GM19239 (cell line): ENCODE measurements around the gene NIP7.

Source experiments
- DNase-seq: peaks from one replicate; pipeline ENCODE4 v3.0.0; 2011; ENCODE audit warnings: low spot score; ENCODE audit not compliant: insufficient read length
- FAIRE-seq: peaks from 2 replicates; lab custom pipeline; 2011; peaks lifted over from hg19 to GRCh38; lab: Jason Lieb, UNC

Gene NIP7

GRCh38 chr16:69378760-69379159, 39.2 kb downstream of the NIP7 start:
- DNase-seq, result no peak
- FAIRE-seq, result no peak

DNA sequence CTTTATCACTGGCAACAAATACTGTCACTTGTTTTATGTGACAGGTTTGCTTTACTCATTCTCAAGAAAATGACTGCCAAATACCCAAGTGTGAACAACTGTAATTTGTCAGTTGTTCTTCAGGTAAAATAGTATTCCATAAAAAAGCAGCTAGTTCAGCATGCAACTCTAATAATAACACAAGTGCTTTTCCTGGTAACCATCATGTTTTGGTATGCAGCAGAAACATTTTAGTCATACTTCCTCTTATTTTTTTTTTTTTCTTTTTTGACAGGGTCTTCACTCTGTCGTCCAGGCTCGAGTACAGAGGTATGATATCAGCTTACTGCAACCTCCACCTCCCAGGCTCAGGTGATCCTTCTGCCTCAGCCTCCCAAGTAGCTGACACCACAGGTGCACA, 41.7 kb downstream of the NIP7 start:
- DNase-seq (no peak), FAIRE-seq (no peak)

DNA sequence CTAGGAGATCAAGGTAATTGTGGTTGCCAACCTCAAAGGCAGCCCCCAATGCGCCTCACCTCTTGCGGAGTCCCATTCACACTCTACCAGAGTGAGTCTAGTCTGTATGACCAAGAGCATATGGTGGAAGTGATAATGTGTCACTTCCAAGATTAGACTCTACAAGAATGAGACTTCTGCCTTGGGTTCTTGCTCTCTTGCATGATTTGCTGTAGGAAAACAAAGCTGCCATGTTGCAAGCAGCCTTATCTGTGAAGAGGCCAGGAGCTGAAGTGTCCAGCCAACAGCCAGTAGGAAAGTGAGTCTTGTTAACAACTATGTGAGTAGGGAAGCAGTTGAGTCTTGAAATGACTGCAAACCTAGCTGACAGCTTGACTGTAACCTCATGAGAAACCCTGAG, 42.8 kb downstream of the NIP7 start:
- no peak for DNase-seq
- no peak for FAIRE-seq

DNA sequence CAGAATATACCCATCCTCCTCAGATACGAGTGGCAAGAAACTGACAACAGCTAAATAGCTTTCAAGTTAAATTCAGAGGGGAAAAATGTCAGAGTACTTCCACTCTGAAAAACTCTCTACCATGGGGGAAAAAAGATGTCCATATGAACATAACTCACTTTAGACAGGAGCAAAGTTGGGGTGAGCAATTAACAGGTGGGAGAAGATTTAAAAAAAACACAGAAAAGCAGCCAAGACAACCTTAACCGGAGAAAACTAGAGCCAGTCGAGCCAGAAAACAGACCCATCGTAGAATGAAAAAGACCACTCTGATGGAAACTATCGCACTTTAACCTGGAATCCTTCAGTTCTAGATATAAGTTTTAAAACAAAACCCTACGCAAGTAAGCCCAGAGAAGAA, 45.4 kb downstream of the NIP7 start:
- DNase-seq (no peak), FAIRE-seq (peak; percentile 31)

DNA sequence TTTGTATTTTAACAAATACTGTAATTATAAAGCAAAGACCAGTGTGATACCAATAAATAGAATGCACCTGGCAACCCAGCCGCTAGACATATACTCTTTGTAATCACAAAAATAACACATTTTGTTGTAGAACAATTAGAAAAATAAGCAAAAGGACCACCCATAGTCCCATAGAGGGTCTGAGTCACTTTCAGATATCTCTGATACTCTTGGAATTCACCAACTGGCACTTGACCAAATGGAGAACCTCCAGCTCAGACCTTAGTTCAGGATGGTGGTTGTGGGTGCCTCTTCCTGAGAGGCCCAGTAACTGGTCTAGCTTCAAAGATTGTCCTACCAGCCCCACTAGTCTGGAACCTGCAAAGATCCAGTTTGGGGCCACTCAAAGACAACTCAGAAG, 47.0 kb downstream of the NIP7 start:
- FAIRE-seq (no peak), DNase-seq (no peak)
